ENCODE measurements around the gene SPINK5. TPM values are rescaled to one million over a fixed set of nuclear protein-coding genes. Genes with fewer than 3 reads are reported as not detected.

Gene SPINK5
- polyA plus RNA-seq, 1 donor from 2014 or later = 1.8 TPM

DNA sequence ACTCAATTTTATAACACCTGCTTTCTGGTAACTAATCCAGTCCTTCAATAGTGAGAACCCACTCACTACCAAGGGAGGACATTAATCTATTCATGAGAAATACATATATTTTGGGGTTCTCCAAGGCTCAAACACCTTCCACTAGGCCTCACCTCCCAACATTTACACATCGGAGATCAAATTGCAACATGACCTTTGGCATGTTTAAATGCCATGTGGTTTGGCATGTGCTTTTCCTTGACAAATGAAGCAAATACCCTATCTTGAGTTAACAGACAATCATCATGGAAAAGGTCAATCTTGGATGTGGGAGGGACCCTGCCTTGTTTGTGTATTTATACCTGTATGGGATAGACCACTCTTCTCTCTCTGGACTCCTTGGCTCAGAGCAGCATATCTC, 82.7 kb downstream of the SPINK5 start:
- H3K9me3 ChIP-seq (ENCODE audit: low read length) = no peaks in the 10 kb centered on the region

DNA sequence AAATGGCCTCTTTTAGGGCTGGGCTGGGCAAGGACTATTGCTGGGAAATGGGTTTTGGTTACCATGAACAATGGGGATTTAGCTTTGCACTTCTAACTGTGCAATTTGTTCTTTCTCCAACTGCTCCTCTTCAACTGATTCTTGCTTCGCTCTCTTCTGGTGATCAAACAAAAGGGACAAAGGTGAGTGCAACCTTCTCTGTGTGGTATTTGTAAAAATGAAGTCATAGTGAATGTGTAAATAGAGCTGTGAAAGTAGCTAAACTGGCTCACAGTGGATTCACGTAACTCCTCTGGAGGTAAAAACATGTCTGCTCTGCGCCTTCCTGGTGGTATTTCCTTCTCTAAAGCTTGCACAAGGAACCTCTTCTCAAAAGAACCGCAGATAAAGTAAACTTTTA, 83.6 kb downstream of the SPINK5 start:
- H3F3A ChIP-seq (ENCODE audit: insufficient read depth, low read length, poor library complexity, severe bottlenecking) = no peaks in the 10 kb centered on the region
- H3K27me3 ChIP-seq (ENCODE audit: insufficient read depth, low read depth, low read length) = no peaks in the 10 kb centered on the region
- H4K20me1 ChIP-seq (ENCODE audit: insufficient read depth) = no peaks in the 10 kb centered on the region
- no peak for TF ChIP-seq SMC3 (conservative IDR thresholded peaks at IDR 0.05; ENCODE audit: poor library complexity)
- no peak for TF ChIP-seq TAF1 (IDR thresholded peaks at IDR 0.05; ENCODE audit: low read depth)
- TF ChIP-seq, protein P1, sequence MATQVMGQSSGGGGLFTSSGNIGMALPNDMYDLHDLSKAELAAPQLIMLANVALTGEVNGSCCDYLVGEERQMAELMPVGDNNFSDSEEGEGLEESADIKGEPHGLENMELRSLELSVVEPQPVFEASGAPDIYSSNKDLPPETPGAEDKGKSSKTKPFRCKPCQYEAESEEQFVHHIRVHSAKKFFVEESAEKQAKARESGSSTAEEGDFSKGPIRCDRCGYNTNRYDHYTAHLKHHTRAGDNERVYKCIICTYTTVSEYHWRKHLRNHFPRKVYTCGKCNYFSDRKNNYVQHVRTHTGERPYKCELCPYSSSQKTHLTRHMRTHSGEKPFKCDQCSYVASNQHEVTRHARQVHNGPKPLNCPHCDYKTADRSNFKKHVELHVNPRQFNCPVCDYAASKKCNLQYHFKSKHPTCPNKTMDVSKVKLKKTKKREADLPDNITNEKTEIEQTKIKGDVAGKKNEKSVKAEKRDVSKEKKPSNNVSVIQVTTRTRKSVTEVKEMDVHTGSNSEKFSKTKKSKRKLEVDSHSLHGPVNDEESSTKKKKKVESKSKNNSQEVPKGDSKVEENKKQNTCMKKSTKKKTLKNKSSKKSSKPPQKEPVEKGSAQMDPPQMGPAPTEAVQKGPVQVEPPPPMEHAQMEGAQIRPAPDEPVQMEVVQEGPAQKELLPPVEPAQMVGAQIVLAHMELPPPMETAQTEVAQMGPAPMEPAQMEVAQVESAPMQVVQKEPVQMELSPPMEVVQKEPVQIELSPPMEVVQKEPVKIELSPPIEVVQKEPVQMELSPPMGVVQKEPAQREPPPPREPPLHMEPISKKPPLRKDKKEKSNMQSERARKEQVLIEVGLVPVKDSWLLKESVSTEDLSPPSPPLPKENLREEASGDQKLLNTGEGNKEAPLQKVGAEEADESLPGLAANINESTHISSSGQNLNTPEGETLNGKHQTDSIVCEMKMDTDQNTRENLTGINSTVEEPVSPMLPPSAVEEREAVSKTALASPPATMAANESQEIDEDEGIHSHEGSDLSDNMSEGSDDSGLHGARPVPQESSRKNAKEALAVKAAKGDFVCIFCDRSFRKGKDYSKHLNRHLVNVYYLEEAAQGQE (IDR thresholded peaks at IDR 0.05; ENCODE audit: borderline replicate concordance) = no peak
- TF ChIP-seq CTCF (IDR thresholded peaks at IDR 0.05; ENCODE audit: poor library complexity, severe bottlenecking) = no peak
- no peak for TF ChIP-seq EZH2 (IDR thresholded peaks at IDR 0.05; ENCODE audit: borderline replicate concordance, insufficient read depth, low read length, poor library complexity, severe bottlenecking)
- TF ChIP-seq MXI1 (conservative IDR thresholded peaks at IDR 0.05; ENCODE audit: poor library complexity, severe bottlenecking) = no peak
- no peak for TF ChIP-seq EP300 (conservative IDR thresholded peaks at IDR 0.05; ENCODE audit: poor library complexity, severe bottlenecking)
- TF ChIP-seq RAD21 (conservative IDR thresholded peaks at IDR 0.05) = no peak
- TF ChIP-seq POLR2AphosphoS5 (IDR thresholded peaks at IDR 0.05) = no peak
- H3K27ac ChIP-seq (ENCODE audit: low read length) = no peak overlapping the region
- no peak overlapping the region for H3K4me3 ChIP-seq (ENCODE audit: low read length)
- H2AFZ ChIP-seq (ENCODE audit: low read depth, low read length) = no peak overlapping the region
- no peaks in the 10 kb centered on the region for H3K36me3 ChIP-seq (ENCODE audit: insufficient read depth, low read length)
- H3K9ac ChIP-seq (ENCODE audit: low read length) = no peak overlapping the region
- no peaks in the 10 kb centered on the region for H3K79me2 ChIP-seq (replicated peaks; ENCODE audit: insufficient read depth, low read length)
- H3K4me2 ChIP-seq (ENCODE audit: low read length) = no peak overlapping the region
- H3K9me2 ChIP-seq (ENCODE audit: insufficient read depth, low read length) = no peaks in the 10 kb centered on the region
- H3K9me3 ChIP-seq (ENCODE audit: low read length) = no peaks in the 10 kb centered on the region

More for the DNA sequence above, 82.7 kb downstream of the SPINK5 start:
- Histone ChIP-seq H3K79me2 (replicated peaks; ENCODE audit: insufficient read depth, low read length) (no peaks in the 10 kb centered on the region), H3K4me3 (ENCODE audit: low read length) (no peak overlapping the region), H2AFZ (ENCODE audit: low read depth, low read length) (no peak overlapping the region), H3K4me2 (ENCODE audit: low read length) (no peak overlapping the region), H3K27me3 (ENCODE audit: insufficient read depth, low read depth, low read length) (no peaks in the 10 kb centered on the region), H4K20me1 (ENCODE audit: insufficient read depth) (no peaks in the 10 kb centered on the region), H3F3A (ENCODE audit: insufficient read depth, low read length, poor library complexity, severe bottlenecking) (no peaks in the 10 kb centered on the region), H3K9me2 (ENCODE audit: insufficient read depth, low read length) (no peaks in the 10 kb centered on the region), H3K9ac (ENCODE audit: low read length) (no peak overlapping the region), H3K27ac (ENCODE audit: low read length) (no peak overlapping the region), H3K36me3 (ENCODE audit: insufficient read depth, low read length) (no peaks in the 10 kb centered on the region)
- TF ChIP-seq EP300 (conservative IDR thresholded peaks at IDR 0.05; ENCODE audit: poor library complexity, severe bottlenecking) (no peak), POLR2AphosphoS5 (IDR thresholded peaks at IDR 0.05) (no peak), CTCF (IDR thresholded peaks at IDR 0.05; ENCODE audit: poor library complexity, severe bottlenecking) (no peak), MXI1 (conservative IDR thresholded peaks at IDR 0.05; ENCODE audit: poor library complexity, severe bottlenecking) (no peak), EZH2 (IDR thresholded peaks at IDR 0.05; ENCODE audit: borderline replicate concordance, insufficient read depth, low read length, poor library complexity, severe bottlenecking) (no peak), RAD21 (conservative IDR thresholded peaks at IDR 0.05) (no peak), SMC3 (conservative IDR thresholded peaks at IDR 0.05; ENCODE audit: poor library complexity) (no peak), TAF1 (IDR thresholded peaks at IDR 0.05; ENCODE audit: low read depth) (no peak)
- TF ChIP-seq, protein P1 (IDR thresholded peaks at IDR 0.05; ENCODE audit: borderline replicate concordance) = no peak

All from neural cell (in vitro differentiated cells).